ENCODE results near the gene DTNB.
A peak's percentile ranks its signal among the peaks of the same experiment; 100 is the strongest.
"Not testable (repeated sequence)": the region's sequence is repeated elsewhere in the genome, so short reads cannot be mapped to it uniquely, and the experiment has no call there.

DTNB gene

GRCh38 chr2:25682082-25682481 is 8.7 kb upstream of the DTNB start:
- no peak for DNase-seq (ENCODE audit: low read depth)

- DNase-seq (ENCODE audit: low read depth) = no peak
These were observed 4.5 kb upstream of the DTNB start for GRCh38 chr2:25677877-25678276.

DNA sequence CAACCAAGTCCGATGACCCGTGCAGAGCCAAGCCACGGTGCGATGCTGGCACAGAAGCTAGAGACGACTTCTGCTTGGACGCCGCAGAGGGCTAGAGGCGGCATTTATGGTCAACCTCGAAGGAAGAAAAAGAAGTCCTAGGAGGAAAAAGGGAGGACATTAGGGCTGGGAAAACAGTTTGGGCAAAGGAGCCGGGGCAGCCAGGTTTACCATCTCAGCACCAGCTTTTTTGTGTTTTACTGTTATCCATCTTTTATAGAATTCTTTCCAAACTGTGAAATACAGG is 643 bp upstream of the DTNB start:
- no peak for DNase-seq (ENCODE audit: low read depth)

- peak; percentile 44 for DNase-seq (ENCODE audit: low read depth)
These were observed 680 bp downstream of the DTNB start for GRCh38 chr2:25672494-25673299.

- no peak for DNase-seq (ENCODE audit: low read depth)
These were observed 1.8 kb downstream of the DTNB start for GRCh38 chr2:25671622-25672021.

- DNase-seq (ENCODE audit: low read depth) = no peak
These were observed 3.9 kb downstream of the DTNB start for GRCh38 chr2:25669520-25669919.

- no peak for DNase-seq (ENCODE audit: low read depth)
These were observed 7.2 kb downstream of the DTNB start for GRCh38 chr2:25666218-25666617.

GRCh38 chr2:25665429-25665828 is 7.9 kb downstream of the DTNB start:
- DNase-seq (ENCODE audit: low read depth) = not testable (repeated sequence)

DNA sequence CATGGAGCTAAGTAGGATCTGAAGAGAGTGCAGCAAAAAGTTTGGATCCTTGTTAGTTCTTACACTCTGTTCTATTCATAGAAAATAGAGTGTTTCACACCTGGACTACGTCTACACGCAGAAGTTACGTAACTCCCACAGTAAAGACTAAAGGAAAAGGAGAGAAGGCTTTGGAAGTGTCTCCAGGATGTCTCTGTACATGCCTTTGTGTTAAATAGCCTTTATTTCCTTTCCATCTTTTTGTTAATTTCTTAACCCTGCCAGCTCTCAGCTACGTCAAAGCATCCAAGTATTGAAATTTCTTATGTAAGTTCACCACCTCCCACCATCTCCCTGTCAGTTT is 8.4 kb downstream of the DTNB start:
- DNase-seq (ENCODE audit: low read depth) = no peak

DNA sequence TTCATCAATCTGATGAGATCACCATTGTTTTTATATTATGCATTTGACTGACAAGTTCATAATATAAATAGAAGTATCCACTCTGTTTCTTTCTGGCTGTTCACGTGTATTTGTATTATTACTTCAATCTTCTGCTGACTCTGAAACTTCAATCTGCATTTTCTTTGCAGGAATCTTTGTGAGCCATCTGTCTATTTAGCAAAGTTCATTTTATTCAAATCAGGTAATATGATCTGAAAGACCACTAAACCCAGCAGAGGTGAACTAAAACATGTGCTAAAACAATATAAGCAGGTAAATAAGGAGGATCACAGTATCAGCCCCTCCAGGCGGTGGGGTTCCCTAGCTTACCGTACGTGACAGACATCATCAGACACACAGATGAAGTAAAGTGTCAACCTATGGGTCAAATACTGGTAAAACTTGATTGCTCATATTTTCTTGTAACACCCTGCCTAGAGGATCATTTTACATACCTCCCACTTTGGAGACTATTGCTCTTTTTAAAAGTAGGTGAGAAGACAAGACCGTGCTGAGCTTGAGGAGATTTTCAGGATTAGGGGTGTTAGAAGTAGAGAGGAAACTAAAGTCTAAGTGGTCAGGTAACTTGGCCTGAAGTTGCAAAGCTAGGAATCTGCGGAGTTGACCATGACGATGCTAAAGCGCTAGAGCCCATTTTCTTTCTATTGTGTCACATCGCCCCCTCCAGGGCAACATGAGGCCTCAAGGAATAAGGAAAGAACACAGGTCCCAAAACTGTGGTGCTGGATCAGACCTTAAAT is 9.0 kb downstream of the DTNB start:
- no peak for DNase-seq (ENCODE audit: low read depth)

DNA sequence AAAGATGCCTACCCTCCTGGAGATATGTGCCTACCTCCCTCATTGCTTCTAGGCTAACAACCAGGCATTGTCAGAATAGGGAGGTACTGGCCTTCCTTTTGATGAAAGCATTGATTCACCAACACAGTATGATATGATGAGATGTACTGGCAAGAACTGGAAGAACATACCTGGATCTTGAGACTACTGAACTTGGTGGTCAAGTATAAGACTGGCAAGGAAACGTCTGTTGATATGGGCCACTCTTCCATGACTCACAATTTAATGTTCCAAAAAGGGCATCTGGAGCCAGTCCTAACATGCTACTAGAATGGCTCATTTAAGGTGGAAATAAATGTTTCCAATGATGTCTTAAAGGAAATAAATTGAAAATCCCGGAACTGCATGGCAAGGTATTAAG is 18.1 kb downstream of the DTNB start:
- no peak for DNase-seq (ENCODE audit: low read depth)

DNA sequence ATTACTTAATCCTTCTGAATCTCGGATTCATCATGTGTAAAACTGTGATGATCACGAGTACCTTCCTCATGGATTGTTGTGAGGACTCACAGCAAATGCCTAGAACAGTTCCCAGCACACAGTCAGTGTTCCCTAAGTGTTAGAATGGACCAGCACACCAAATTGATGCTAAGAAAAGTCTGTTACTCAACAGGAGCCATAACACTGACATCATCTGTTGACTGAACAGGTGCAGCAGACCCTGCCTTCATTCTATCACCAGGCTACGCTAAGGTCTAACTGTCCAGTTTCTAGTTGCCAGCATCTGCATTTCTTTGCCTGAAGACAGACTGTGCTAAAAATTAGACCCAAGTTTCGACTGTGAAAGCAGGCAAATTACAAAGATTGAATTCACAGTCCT is 18.6 kb downstream of the DTNB start:
- DNase-seq (ENCODE audit: low read depth) = no peak

- no peak for DNase-seq (ENCODE audit: low read depth)
These were observed 21.5 kb downstream of the DTNB start for GRCh38 chr2:25651782-25652455.

DNA sequence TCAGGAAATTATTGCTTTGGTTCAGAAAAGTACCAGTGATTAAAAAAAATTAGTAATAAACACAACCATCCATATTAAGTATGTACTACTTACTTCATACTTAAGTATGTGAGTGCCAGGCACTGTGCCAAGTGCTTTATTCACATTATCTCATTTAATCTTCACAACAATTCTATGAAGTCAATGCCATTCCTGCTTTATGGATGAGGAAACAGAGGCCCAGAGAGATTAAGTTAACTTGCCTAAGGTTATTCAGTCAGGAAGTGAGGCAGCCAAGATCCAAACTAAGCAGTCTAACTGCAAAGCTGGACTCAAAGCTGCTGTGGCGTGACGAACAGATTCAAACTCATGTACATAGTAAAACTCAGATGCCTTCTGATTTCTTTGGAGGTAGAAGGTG is 22.3 kb downstream of the DTNB start:
- DNase-seq (ENCODE audit: low read depth) = no peak

DNA sequence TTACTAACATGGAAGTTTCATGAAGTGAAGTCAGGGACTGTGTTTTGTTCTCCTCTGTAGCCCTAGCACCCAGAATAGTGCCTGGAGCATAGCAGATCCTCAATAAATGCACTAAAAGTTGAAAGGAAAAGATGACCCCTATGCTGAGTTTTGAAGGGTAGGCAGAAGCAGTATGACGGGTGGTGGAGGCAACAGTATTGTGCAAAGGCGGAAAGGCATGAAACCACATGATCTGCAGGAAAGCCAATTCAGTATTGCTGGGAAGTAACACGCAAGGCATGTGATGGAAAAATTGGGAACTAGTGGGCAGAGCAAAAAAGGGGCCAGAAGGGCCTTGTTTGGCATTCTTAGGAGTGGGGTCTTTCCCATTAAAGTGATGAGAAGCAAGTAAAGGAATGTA is 23.1 kb downstream of the DTNB start:
- no peak for DNase-seq (ENCODE audit: low read depth)

- no peak for DNase-seq (ENCODE audit: low read depth)
These were observed 23.6 kb downstream of the DTNB start for GRCh38 chr2:25649786-25650185.

DNA sequence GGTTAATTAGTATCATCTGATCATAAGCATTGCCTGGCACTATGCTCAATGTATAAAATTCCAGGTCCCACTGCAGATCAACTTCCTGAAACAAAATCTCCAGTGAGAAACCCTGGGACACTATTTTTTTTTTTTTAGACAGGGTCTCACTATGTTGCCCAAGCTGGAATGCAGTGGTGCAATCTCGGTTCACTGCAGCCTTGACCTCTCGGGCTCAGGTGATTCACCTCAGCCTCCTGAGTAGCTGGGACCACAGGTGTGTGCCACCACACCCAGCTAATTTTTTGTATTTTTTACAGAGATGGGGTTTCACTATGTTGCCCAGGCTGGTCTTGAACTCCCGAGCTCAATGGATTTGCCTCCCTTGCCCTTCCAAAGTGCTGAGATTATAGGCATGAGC is 31.1 kb downstream of the DTNB start:
- DNase-seq (ENCODE audit: low read depth) = no peak

DNA sequence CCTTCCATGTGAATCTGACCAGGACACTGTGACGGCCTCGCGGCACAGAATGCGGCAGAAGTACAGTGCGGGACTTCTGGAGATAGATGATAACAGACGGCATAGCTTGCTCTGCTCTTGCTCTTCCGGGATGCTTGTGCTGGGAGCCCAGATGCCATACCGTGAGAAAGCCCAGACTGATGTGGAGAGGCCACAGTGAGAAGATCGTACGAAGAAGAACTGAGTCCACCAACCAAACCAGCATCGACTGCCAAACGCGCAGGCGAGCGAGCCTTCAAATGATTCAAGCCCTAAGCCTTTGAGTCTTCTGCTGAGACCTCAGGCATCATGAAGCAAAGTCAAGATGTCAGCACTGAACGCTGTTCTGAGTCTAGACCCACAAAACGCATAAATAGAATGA is 33.7 kb downstream of the DTNB start:
- DNase-seq (ENCODE audit: low read depth) = no peak

DNA sequence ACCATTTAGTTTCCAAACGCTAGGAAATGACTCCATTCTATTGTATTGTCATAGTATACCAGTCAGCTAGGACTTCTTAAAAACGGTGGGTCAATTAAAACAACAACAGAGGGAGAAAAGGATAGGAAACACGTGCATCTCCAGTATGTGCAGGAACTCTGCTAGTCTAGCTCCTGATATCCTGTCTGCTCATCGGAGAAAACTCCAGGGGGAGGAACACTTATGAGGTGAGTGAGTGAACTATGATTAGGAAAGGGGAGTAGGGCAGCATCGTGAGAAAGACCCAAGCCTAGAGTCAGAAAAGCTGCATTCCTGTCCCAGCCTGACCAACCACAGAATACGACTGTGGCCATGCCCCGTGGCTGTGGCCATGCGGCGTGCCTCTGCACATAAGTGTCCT is 34.2 kb downstream of the DTNB start:
- DNase-seq (ENCODE audit: low read depth) = no peak

GRCh38 chr2:25635797-25636196 is 37.6 kb downstream of the DTNB start:
- no peak for DNase-seq (ENCODE audit: low read depth)

GRCh38 chr2:25633801-25634200 is 39.6 kb downstream of the DTNB start:
- DNase-seq (ENCODE audit: low read depth) = not testable (repeated sequence)

DNA sequence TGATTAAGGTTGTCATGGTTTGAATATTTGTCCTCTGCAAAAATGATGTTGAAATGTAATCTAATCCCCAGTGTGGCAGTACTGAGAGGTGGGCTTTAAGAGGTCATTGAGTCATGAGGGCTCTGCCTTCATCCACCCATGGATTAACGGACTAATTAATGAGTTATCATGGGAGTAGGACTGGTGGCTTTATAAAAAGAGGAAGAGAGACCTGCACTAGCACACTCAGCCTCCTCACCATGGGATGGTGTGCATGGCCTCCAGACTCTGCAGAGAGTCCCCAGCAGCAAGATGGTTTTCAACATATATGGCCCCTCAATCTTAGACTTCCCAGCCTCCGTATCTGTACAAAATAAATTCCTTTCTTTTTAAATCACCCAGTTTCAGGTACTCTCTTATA is 41.0 kb downstream of the DTNB start:
- no peak for DNase-seq (ENCODE audit: low read depth)

DNA sequence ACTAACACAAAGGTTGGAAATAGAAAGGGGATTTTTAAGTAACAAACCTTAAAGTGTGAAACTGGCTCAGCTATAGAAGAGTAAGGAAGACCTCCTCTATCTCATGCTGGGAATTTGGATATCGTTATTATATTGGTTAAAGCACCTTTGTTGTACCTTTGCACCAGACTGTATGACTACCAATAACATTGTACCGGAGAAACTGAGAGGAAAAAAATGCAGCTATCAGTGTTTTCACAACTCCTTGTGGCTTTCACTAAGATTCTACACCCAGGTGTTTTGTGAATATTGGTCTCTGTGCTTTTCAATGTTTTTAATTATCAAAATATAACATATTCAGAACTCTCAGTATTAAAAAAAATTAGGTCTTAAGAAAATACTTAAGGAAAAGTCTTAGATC is 48.7 kb downstream of the DTNB start:
- DNase-seq (ENCODE audit: low read depth) = no peak

Measured in stimulated activated CD8-positive, alpha-beta memory T cell treated with anti-CD3 and anti-CD28 coated beads, Interleukin-12 subunit alpha, Interleukin-12 subunit beta, amount 100 ng/mL, for 4 hours (primary cell).